Activated B cell treated with CpG ODN at 0.5 μM for 24 hours (primary cell): ENCODE results near the gene MDM4. TPM values are rescaled to one million over a fixed set of nuclear protein-coding genes. Genes with fewer than 3 reads are reported as not detected.
"Not testable (repeated sequence)": the region's sequence is repeated elsewhere in the genome, so short reads cannot be mapped to it uniquely, and the experiment has no call there.

ENCODE experiments used
- ATAC-seq: fragments of 200-7000 bp; cut with Tn5 transposase; one replicate; pipeline ENCODE4 v1.10.0; 2021; ENCODE audit warnings: low read depth, mild to moderate bottlenecking, moderate library complexity
- CTCF ChIA-PET: fragments of 350-600 bp; sonication (Branson Sonifier 250); formaldehyde crosslinking; loops from one replicate; lab custom pipeline; 2021; ENCODE audit warnings: antibody characterized with exemption; lab: Charles Lee
- POLR2A ChIA-PET: fragments of 350-600 bp; sonication (Branson Sonifier 250); formaldehyde crosslinking; loops from one replicate; lab custom pipeline; 2021; ENCODE audit warnings: antibody characterized with exemption; lab: Charles Lee
- DNase-seq: peaks from one replicate; pipeline ENCODE4 v3.0.0; 2022
- H3K27ac Mint-ChIP-seq: one replicate; pipeline ENCODE4 v1.8.0; 2020; ENCODE audit warnings: mixed read lengths
- H3K27me3 Mint-ChIP-seq: one replicate; pipeline ENCODE4 v1.8.0; 2021; ENCODE audit warnings: mixed read lengths
- H3K36me3 Mint-ChIP-seq: one replicate; pipeline ENCODE4 v1.8.0; 2021; ENCODE audit warnings: low read depth, mixed read lengths
- H3K4me1 Mint-ChIP-seq: one replicate; pipeline ENCODE4 v1.8.0; 2021; ENCODE audit warnings: mixed read lengths
- H3K4me3 Mint-ChIP-seq: one replicate; pipeline ENCODE4 v1.8.0; 2020; ENCODE audit warnings: mild to moderate bottlenecking, mixed read lengths
- H3K9me3 Mint-ChIP-seq: one replicate; pipeline ENCODE4 v1.8.0; 2020; ENCODE audit warnings: mixed read lengths
- CTCF ChIP-seq: fragments of 200-600 bp; IDR thresholded peaks from one replicate; pipeline ENCODE4 v1.8.0; 2022; ENCODE audit warnings: antibody characterized with exemption, mild to moderate bottlenecking
- intact Hi-C: fragments of 100-400 bp; cut with micrococcal nuclease; formaldehyde crosslinking; loops from one replicate; pipeline ENCODE4 v1.15.1; 2024
- total RNA-seq: library from RNA; stranded (reverse); gene quantifications from 2 replicates; pipeline ENCODE4 v1.2.3, GENCODE V29; 2022

The MDM4 gene
- total RNA-seq, 1 donor from 2014 or later = 264 TPM

GRCh38 chr1:204509186-204509635 is 7.0 kb upstream of the MDM4 start:
- Mint-ChIP-seq H3K36me3 (peaks cover 12% of the 10 kb centered on the region), H3K27ac (peak overlapping the region; percentile 20), H3K4me1 (peaks cover 79% of the 10 kb centered on the region), H3K9me3 (no peaks in the 10 kb centered on the region), H3K27me3 (peaks cover 5% of the 10 kb centered on the region), H3K4me3 (no peak overlapping the region)
- DNase-seq (no peak), ATAC-seq (no peak)
- ChIA-PET CTCF (interaction anchor here (19.8 kb wide), 1 partner anchor 69 kb away, joined by 1006 read pairs; no protein-coding TSS in a partner anchor), POLR2A (interaction anchor here (0.5 to 5.8 kb wide), 6 partner anchors 7 to 43 kb away, joined by 3 to 133 read pairs (median 9); partner anchors contain the start of genes MDM4 and PIK3C2B)
- intact Hi-C loops = loop anchor here (5.0 kb wide), 1 partner anchor 222 kb away; no protein-coding TSS in a partner anchor
- TF ChIP-seq CTCF = no peak

DNA sequence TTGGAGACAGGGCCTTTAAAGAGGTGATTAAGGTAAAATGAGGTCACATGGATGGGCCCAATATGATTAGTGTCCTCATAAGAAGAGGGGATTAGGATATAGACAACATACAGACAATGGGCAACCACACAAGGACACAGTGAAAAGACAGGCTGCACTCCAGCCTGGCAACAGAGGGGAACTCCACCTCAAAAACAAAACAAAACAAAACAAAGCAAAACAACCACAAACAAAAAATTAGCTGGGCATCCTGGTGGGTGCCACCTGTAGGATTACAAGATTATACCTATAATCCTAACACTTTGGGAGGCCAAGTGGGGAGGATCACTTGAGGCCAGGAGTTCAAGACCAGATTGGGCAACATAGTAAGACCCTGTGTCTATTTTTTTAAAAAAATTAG is 4.8 kb upstream of the MDM4 start:
- Mint-ChIP-seq H3K36me3 (peaks cover 9% of the 10 kb centered on the region), H3K4me1 (peaks cover 83% of the 10 kb centered on the region), H3K27me3 (peaks cover 3% of the 10 kb centered on the region), H3K4me3 (no peak overlapping the region), H3K27ac (peak overlapping the region; percentile 73), H3K9me3 (no peaks in the 10 kb centered on the region)
- no peak for ATAC-seq
- CTCF ChIA-PET = no interaction called here
- DNase-seq = no peak
- TF ChIP-seq CTCF = no peak
- POLR2A ChIA-PET = interaction anchor here (0.8 kb wide), 1 partner anchor 17 kb away, joined by 3 read pairs; no protein-coding TSS in a partner anchor
- intact Hi-C loops = loop anchor here (5.0 to 10.0 kb wide), 4 partner anchors 647 to 1236 kb away; partner anchors contain the start of genes SNRPE, ZBED6 and ZC3H11A

DNA sequence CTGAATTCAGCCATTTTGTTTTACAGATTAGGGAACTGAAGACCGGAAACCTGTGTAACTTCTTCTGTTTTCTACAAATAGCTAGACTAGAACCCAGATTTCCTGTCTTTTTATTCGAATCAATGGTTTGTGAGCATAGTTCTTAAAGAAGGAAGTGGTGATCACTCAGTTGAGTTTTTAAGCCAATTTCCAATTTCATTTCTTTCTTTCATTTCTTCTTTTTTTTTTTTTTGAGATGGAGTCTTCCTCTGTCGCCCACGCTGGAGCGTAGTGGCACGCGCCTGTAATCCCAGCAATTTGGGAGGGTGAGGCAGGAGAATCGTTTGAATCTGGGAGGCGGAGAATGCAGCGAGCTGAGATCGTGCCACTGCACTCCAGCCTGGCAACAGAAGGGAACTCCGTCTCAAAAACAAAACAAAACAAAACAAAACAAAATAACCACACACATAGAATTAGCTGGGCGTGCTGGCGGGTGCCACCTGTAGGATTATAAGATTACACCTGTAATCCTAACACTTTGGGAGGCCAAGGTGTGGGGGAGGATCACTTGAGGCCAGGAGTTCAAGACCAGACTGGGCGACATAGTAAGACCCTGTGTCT is 3.0 kb upstream of the MDM4 start:
- peaks cover 74% of the 10 kb centered on the region for H3K4me1 Mint-ChIP-seq
- H3K27me3 Mint-ChIP-seq = no peaks in the 10 kb centered on the region
- peak overlapping the region; percentile 97 for H3K4me3 Mint-ChIP-seq
- intact Hi-C loops = loop anchor here (5.0 to 10.0 kb wide), 4 partner anchors 648 to 1234 kb away; partner anchors contain the start of genes SNRPE, ZBED6 and ZC3H11A
- H3K9me3 Mint-ChIP-seq = no peaks in the 10 kb centered on the region
- peak; percentile 60 for DNase-seq
- H3K27ac Mint-ChIP-seq = no peak overlapping the region
- no peak for TF ChIP-seq CTCF
- peak; percentile 45 for ATAC-seq
- ChIA-PET POLR2A (interaction anchor here (0.6 to 6.5 kb wide), 18 partner anchors 10 to 1547 kb away, joined by 3 to 63 read pairs (median 5); partner anchors contain the start of gene PIK3C2B), CTCF (interaction anchor here (1.1 to 1.6 kb wide), 2 partner anchors 10 to 18 kb away, joined by 4 to 5 read pairs; no protein-coding TSS in a partner anchor)
- H3K36me3 Mint-ChIP-seq = peaks cover 10% of the 10 kb centered on the region

- intact Hi-C loops = loop anchor here (5.0 to 10.0 kb wide), 4 partner anchors 650 to 1232 kb away; partner anchors contain the start of genes SNRPE, ZBED6 and ZC3H11A
- Mint-ChIP-seq H3K36me3 (peaks cover 26% of the 10 kb centered on the region), H3K9me3 (no peaks in the 10 kb centered on the region), H3K4me3 (peak overlapping the region; percentile 24), H3K4me1 (peaks cover 77% of the 10 kb centered on the region), H3K27me3 (no peaks in the 10 kb centered on the region), H3K27ac (no peak overlapping the region)
- no peak for ATAC-seq
- TF ChIP-seq CTCF = no peak
- DNase-seq = no peak
- ChIA-PET CTCF (interaction anchor here (0.7 to 1.0 kb wide), 3 partner anchors 11 to 51 kb away, joined by 3 to 5 read pairs (median 5); no protein-coding TSS in a partner anchor), POLR2A (interaction anchor here (0.6 to 6.5 kb wide), 6 partner anchors 8 to 1143 kb away, joined by 3 to 133 read pairs (median 54); partner anchors contain the start of gene PIK3C2B)
Measured at GRCh38 chr1:204514828-204515227, 1.4 kb upstream of the MDM4 start.

DNA sequence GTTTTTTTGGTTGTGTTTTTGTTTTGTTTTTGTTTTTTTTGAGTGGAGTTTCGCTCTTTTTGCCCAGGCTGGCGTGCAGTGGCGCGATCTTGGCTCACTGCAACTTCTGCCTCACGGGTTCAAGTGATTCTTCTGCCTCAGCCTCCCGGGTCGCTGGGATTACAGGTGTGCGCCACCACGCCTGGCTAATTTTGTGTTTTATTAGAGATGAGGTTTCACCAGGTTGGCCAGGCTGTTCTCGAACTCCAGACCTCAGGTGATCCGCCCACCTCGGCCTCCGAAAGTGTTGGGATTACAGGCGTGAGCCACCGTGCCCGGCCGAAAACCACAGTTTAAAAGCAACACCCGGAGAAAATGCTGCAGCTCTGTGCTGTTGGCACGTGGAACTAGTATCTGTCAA is 1.2 kb downstream of the MDM4 start:
- not testable (repeated sequence) for H3K4me3 Mint-ChIP-seq, ATAC-seq, H3K9me3 Mint-ChIP-seq, DNase-seq, H3K27me3 Mint-ChIP-seq, H3K27ac Mint-ChIP-seq
- Mint-ChIP-seq H3K36me3 (peaks cover 41% of the 10 kb centered on the region), H3K4me1 (peaks cover 82% of the 10 kb centered on the region)
- intact Hi-C loops = loop anchor here (2.0 to 10.0 kb wide), 4 partner anchors 47 to 797 kb away; partner anchors contain the start of genes SNRPE, ZBED6 and ZC3H11A
- POLR2A ChIA-PET = interaction anchor here (0.9 to 6.5 kb wide), 9 partner anchors 10 to 69 kb away, joined by 3 to 133 read pairs (median 12); partner anchors contain the start of gene PIK3C2B
- CTCF ChIA-PET = interaction anchor here (1.5 to 3.6 kb wide), 4 partner anchors 10 to 71 kb away, joined by 4 to 16 read pairs (median 6); no protein-coding TSS in a partner anchor
